ENCODE measurements around the gene CD164L2. TPM values are rescaled to one million over a fixed set of nuclear protein-coding genes. Genes with fewer than 3 reads are reported as not detected.

CD164L2 gene
- total and polyA plus RNA-seq, 2 donors from 2014 or later, result 0.63 to 1.1 TPM

GRCh38 chr1:27397110-27397509 lies 14.0 kb upstream of the CD164L2 start:
- TF ChIP-seq, protein P1, sequence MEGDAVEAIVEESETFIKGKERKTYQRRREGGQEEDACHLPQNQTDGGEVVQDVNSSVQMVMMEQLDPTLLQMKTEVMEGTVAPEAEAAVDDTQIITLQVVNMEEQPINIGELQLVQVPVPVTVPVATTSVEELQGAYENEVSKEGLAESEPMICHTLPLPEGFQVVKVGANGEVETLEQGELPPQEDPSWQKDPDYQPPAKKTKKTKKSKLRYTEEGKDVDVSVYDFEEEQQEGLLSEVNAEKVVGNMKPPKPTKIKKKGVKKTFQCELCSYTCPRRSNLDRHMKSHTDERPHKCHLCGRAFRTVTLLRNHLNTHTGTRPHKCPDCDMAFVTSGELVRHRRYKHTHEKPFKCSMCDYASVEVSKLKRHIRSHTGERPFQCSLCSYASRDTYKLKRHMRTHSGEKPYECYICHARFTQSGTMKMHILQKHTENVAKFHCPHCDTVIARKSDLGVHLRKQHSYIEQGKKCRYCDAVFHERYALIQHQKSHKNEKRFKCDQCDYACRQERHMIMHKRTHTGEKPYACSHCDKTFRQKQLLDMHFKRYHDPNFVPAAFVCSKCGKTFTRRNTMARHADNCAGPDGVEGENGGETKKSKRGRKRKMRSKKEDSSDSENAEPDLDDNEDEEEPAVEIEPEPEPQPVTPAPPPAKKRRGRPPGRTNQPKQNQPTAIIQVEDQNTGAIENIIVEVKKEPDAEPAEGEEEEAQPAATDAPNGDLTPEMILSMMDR (IDR thresholded peaks at IDR 0.05; ENCODE audit: borderline replicate concordance, extremely low read depth, insufficient read depth), result no peak
- H3K4me3 ChIP-seq (ENCODE audit: low read length in 3 of 3), result no peak overlapping the region
- no peak overlapping the region for H3K27ac ChIP-seq (ENCODE audit: low read depth in 2 of 2, low read length in 2 of 2)
- no peaks in the 10 kb centered on the region for H3K9me3 ChIP-seq (ENCODE audit: control insufficient read depth in 2 of 3, insufficient read depth in 1 of 3, low read length in 3 of 3)
- peaks cover 0 to 9% (median 5%) of the 10 kb centered on the region in 3 donors for H3K4me1 ChIP-seq (ENCODE audit: control insufficient read depth in 2 of 3, insufficient read depth in 2 of 3, low read depth in 1 of 3, low read length in 3 of 3)
- H3K36me3 ChIP-seq (ENCODE audit: control insufficient read depth in 2 of 3, insufficient read depth in 3 of 3, low read length in 3 of 3), result no peaks in the 10 kb centered on the region
- DNase-seq (no peak), FAIRE-seq (no peak)
- no peaks in the 10 kb centered on the region for H3K27me3 ChIP-seq (ENCODE audit: control insufficient read depth, insufficient read depth, low read length)
- H3K9ac ChIP-seq (ENCODE audit: low read length in 3 of 3), result no peak overlapping the region
- intact Hi-C loops (cut with DNase I), result no loop called here

DNA sequence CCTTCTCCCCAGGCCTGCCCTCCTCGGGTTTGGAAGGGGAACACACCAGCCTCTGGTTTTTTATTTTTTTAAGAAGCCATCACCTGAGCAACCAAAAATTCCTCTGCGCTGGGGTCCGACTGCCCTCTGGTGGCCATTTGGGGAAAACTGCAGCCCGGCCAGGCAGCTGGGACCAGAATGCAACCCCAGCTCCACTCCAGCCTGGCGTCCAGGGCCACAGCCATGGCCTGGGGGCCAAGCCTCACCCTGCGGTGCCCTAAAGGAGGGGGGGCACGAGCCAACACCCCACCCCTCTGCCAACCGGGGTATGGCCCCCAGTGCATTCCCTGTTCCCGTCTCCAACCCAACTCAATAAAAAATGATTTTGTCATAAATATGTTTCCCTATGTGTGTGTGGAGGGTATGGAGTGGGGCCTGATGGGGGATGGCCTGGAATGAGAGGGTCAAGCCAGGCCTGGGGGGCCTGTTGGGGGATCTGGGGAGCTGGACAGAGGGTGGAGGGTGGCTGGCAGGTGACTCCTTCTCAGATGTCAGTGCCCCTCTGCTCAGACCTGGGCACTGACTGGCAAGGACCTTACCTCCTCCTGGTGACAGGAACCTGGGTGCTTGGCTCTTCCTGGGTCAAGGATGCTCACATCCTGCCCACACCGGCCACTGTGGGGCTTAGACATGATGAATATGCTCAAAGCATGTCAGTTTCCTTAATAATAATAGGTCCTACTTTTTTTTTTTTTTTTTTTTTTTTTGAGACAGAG lies 12.5 kb upstream of the CD164L2 start:
- Histone ChIP-seq H3K36me3 (ENCODE audit: control insufficient read depth in 2 of 3, insufficient read depth in 3 of 3, low read length in 3 of 3) (no peaks in the 10 kb centered on the region), H3K9me3 (ENCODE audit: control insufficient read depth in 2 of 3, insufficient read depth in 1 of 3, low read length in 3 of 3) (no peaks in the 10 kb centered on the region), H3K27me3 (ENCODE audit: control insufficient read depth, insufficient read depth, low read length) (no peaks in the 10 kb centered on the region), H3K9ac (ENCODE audit: low read length in 3 of 3) (no peak overlapping the region), H3K4me3 (ENCODE audit: low read length in 3 of 3) (no peak overlapping the region), H3K27ac (ENCODE audit: low read depth in 2 of 2, low read length in 2 of 2) (no peak overlapping the region), H3K4me1 (ENCODE audit: control insufficient read depth in 2 of 3, insufficient read depth in 2 of 3, low read depth in 1 of 3, low read length in 3 of 3) (peaks cover 5 to 21% (median 10%) of the 10 kb centered on the region in 3 donors)
- intact Hi-C loops (cut with DNase I), result no loop called here
- no peak for FAIRE-seq
- TF ChIP-seq, protein P1 (IDR thresholded peaks at IDR 0.05; ENCODE audit: borderline replicate concordance, extremely low read depth, insufficient read depth), result peak; percentile 91
- peak; percentile 83 to 89 (median 85) for DNase-seq

- intact Hi-C loops (cut with DNase I), result loop anchor here (5.0 kb wide), 1 partner anchor 93 kb away; no protein-coding TSS in a partner anchor
- no peaks in the 10 kb centered on the region for H3K9me3 ChIP-seq (ENCODE audit: control insufficient read depth in 2 of 3, insufficient read depth in 1 of 3, low read length in 3 of 3)
- no peak overlapping the region for H3K4me3 ChIP-seq (ENCODE audit: low read length in 3 of 3)
- TF ChIP-seq, protein P1 (IDR thresholded peaks at IDR 0.05; ENCODE audit: borderline replicate concordance, extremely low read depth, insufficient read depth), result no peak
- no peak for DNase-seq
- peak overlapping the region in 1 of 2 donors; percentile 32 for H3K27ac ChIP-seq (ENCODE audit: low read depth in 2 of 2, low read length in 2 of 2)
- H3K4me1 ChIP-seq (ENCODE audit: control insufficient read depth in 2 of 3, insufficient read depth in 2 of 3, low read depth in 1 of 3, low read length in 3 of 3), result peaks cover 5 to 18% (median 10%) of the 10 kb centered on the region in 3 donors
- H3K36me3 ChIP-seq (ENCODE audit: control insufficient read depth in 2 of 3, insufficient read depth in 3 of 3, low read length in 3 of 3), result no peaks in the 10 kb centered on the region
- peak overlapping the region in 1 of 3 donors; percentile 8 for H3K9ac ChIP-seq (ENCODE audit: low read length in 3 of 3)
- no peaks in the 10 kb centered on the region for H3K27me3 ChIP-seq (ENCODE audit: control insufficient read depth, insufficient read depth, low read length)
- no peak for FAIRE-seq
Observed at GRCh38 chr1:27394925-27395324, 11.8 kb upstream of the CD164L2 start.
